Fibroblast of lung (primary cell): Measurements from ENCODE around the gene FAM78A. TPM values are rescaled to one million over a fixed set of nuclear protein-coding genes. Genes with fewer than 3 reads are reported as not detected.

Source experiments
- DNase-seq, 2 donors: peaks; one replicate each; pipeline versions ENCODE4 v3.0.0 to v3.0.0-alpha.2; 2010; ENCODE audit warnings: low read depth in 2 of 2
- H2AFZ ChIP-seq: 2 replicates; pipeline ENCODE4 v1.5.1; 2012; ENCODE audit warnings: low read length, control low read depth, inconsistent platforms
- H3K27ac ChIP-seq: 2 replicates; pipeline ENCODE4 v1.5.1; 2011; ENCODE audit warnings: low read length, control low read depth; ENCODE audit not compliant: insufficient read depth
- H3K27me3 ChIP-seq: 2 replicates; pipeline ENCODE4 v1.5.1; 2011; ENCODE audit warnings: mild to moderate bottlenecking, low read length; ENCODE audit not compliant: control insufficient read depth, insufficient read depth
- H3K36me3 ChIP-seq: 2 replicates; pipeline ENCODE4 v1.5.1; 2011; ENCODE audit warnings: low read length; ENCODE audit not compliant: control insufficient read depth, insufficient read depth
- H3K4me1 ChIP-seq: 2 replicates; pipeline ENCODE4 v1.5.1; 2011; ENCODE audit warnings: low read length; ENCODE audit not compliant: control insufficient read depth, insufficient read depth; ENCODE audit errors: extremely low read depth
- H3K4me2 ChIP-seq: 2 replicates; pipeline ENCODE4 v1.5.1; 2011; ENCODE audit warnings: low read length, control low read depth; ENCODE audit not compliant: insufficient read depth; ENCODE audit errors: extremely low read depth
- H3K4me3 ChIP-seq, 4 experiments: fragments of 200-600 bp in 1 of 4; sonication (generic) in 1 of 4; replicated peaks in 1 of 4; 2 replicates each; pipeline ENCODE4 v1.5.1; 2011 to 2016; ENCODE audit warnings: low read length in 4 of 4, low read depth in 3 of 4, mild to moderate bottlenecking in 3 of 4, control low read depth in 2 of 4, inconsistent platforms in 1 of 4, mixed read lengths in 1 of 4; ENCODE audit not compliant: insufficient read depth in 1 of 4; ENCODE audit errors: control extremely low read depth in 1 of 4
- H3K79me2 ChIP-seq: 2 replicates; pipeline ENCODE4 v1.5.1; 2012; ENCODE audit warnings: mild to moderate bottlenecking, low read length, inconsistent platforms; ENCODE audit not compliant: control insufficient read depth, insufficient read depth
- H3K9ac ChIP-seq: 2 replicates; pipeline ENCODE4 v1.5.1; 2011; ENCODE audit warnings: mild to moderate bottlenecking, low read length, control low read depth; ENCODE audit not compliant: insufficient read depth
- H3K9me3 ChIP-seq: 2 replicates; pipeline ENCODE4 v1.5.1; 2012; ENCODE audit warnings: low read depth, low read length; ENCODE audit not compliant: control insufficient read depth, insufficient read depth
- H4K20me1 ChIP-seq: 2 replicates; pipeline ENCODE4 v1.5.1; 2011; ENCODE audit warnings: low read length; ENCODE audit not compliant: control insufficient read depth, insufficient read depth; ENCODE audit errors: extremely low read depth
- CTCF ChIP-seq, 2 donors: IDR thresholded peaks in 1 of 2; conservative IDR thresholded peaks in 1 of 2; 1 replicate in 1 of 2; 2 replicates in 1 of 2; pipeline ENCODE4 v1.5.1; 2011 to 2012; ENCODE audit warnings: low read length in 2 of 2, control low read depth in 1 of 2, inconsistent platforms in 1 of 2, low read depth in 1 of 2, mild to moderate bottlenecking in 1 of 2
- EZH2 ChIP-seq: IDR thresholded peaks from 2 replicates; pipeline ENCODE4 v1.5.1; 2012; ENCODE audit warnings: low read length, control low read depth, mild to moderate bottlenecking; ENCODE audit errors: missing control alignments
- polyA plus RNA-seq, 2 donors: library from polyadenylated mRNA; depleted of rRNA in 1 of 2; stranded (reverse) in 1 of 2; unstranded in 1 of 2; fragments of >200 nt; gene quantifications; 2 replicates each; pipeline ENCODE4 v1.2.1, GENCODE V29; 2011 to 2012; ENCODE audit warnings: missing spikeins in 1 of 2
- total RNA-seq: library from RNA; depleted of rRNA; stranded (reverse); fragments of >200 nt; gene quantifications from 2 replicates; pipeline ENCODE4 v1.2.1, GENCODE V29; 2014

FAM78A gene
- total and polyA plus RNA-seq, 2 donors (not counting 1 experiment from before 2014, with no cell fraction given): 0.26 to 0.33 TPM

GRCh38 chr9:131270171-131271015, 5.9 kb downstream of the FAM78A start:
- Histone ChIP-seq H3K4me2 (no peak overlapping the region), H3K4me1 (no peaks in the 10 kb centered on the region), H3K79me2 (no peaks in the 10 kb centered on the region), H3K4me3 (no peak overlapping the region), H3K9me3 (no peaks in the 10 kb centered on the region), H3K9ac (no peak overlapping the region), H3K36me3 (no peaks in the 10 kb centered on the region), H3K27ac (no peak overlapping the region), H2AFZ (no peak overlapping the region), H3K27me3 (peaks cover 2% of the 10 kb centered on the region), H4K20me1 (no peaks in the 10 kb centered on the region)
- no peak for DNase-seq
- no peak for TF ChIP-seq EZH2
- no peak for TF ChIP-seq CTCF (conservative IDR thresholded peaks at IDR 0.05 in 1 of 2, IDR thresholded peaks at IDR 0.05 in 1 of 2; ENCODE audit: low read depth in 1 of 2, low read length in 2 of 2)

- Histone ChIP-seq H3K9me3 (no peaks in the 10 kb centered on the region), H3K36me3 (no peaks in the 10 kb centered on the region), H3K27me3 (no peaks in the 10 kb centered on the region), H3K9ac (no peak overlapping the region), H3K4me2 (no peak overlapping the region), H3K27ac (no peak overlapping the region), H3K4me3 (no peak overlapping the region), H2AFZ (no peak overlapping the region), H3K79me2 (no peaks in the 10 kb centered on the region), H4K20me1 (no peaks in the 10 kb centered on the region), H3K4me1 (no peaks in the 10 kb centered on the region)
- DNase-seq: no peak
- no peak for TF ChIP-seq CTCF (conservative IDR thresholded peaks at IDR 0.05 in 1 of 2, IDR thresholded peaks at IDR 0.05 in 1 of 2; ENCODE audit: low read depth in 1 of 2, low read length in 2 of 2)
- TF ChIP-seq EZH2: no peak
Observed at GRCh38 chr9:131266266-131267229, 9.8 kb downstream of the FAM78A start.

GRCh38 chr9:131264231-131264630, 12.1 kb downstream of the FAM78A start:
- no peaks in the 10 kb centered on the region for H4K20me1 ChIP-seq
- no peaks in the 10 kb centered on the region for H3K27me3 ChIP-seq
- no peaks in the 10 kb centered on the region for H3K4me1 ChIP-seq
- TF ChIP-seq EZH2 (no peak), CTCF (conservative IDR thresholded peaks at IDR 0.05 in 1 of 2, IDR thresholded peaks at IDR 0.05 in 1 of 2; ENCODE audit: low read depth in 1 of 2, low read length in 2 of 2) (no peak)
- H3K27ac ChIP-seq: no peak overlapping the region
- H3K79me2 ChIP-seq: no peaks in the 10 kb centered on the region
- H3K9me3 ChIP-seq: no peaks in the 10 kb centered on the region
- H3K36me3 ChIP-seq: no peaks in the 10 kb centered on the region
- no peak overlapping the region for H2AFZ ChIP-seq
- no peak overlapping the region for H3K9ac ChIP-seq
- no peak for DNase-seq
- H3K4me2 ChIP-seq: no peak overlapping the region
- no peak overlapping the region for H3K4me3 ChIP-seq
